Activated T-cell treated with anti-CD3 and anti-CD28 coated beads, Interleukin-2, amount 50 U/mL, for 24 hours (primary cell): ENCODE data around the gene PVR.
"Not testable (repeated sequence)": the region's sequence is repeated elsewhere in the genome, so short reads cannot be mapped to it uniquely, and the experiment has no call there.

Source experiments
- DNase-seq: peaks from one replicate; pipeline ENCODE4 v3.0.0-alpha.2; 2020
- H3K27ac Mint-ChIP-seq: 2 replicates; pipeline ENCODE4 v1.8.0; 2020; ENCODE audit warnings: mild to moderate bottlenecking, mixed read lengths
- H3K27me3 Mint-ChIP-seq: 2 replicates; pipeline ENCODE4 v1.8.0; 2020; ENCODE audit warnings: mixed read lengths
- H3K36me3 Mint-ChIP-seq: 2 replicates; pipeline ENCODE4 v1.8.0; 2020; ENCODE audit warnings: low read depth, mixed read lengths
- H3K4me1 Mint-ChIP-seq: 2 replicates; pipeline ENCODE4 v1.8.0; 2020; ENCODE audit warnings: low read depth, mixed read lengths
- H3K4me3 Mint-ChIP-seq: 2 replicates; pipeline ENCODE4 v1.8.0; 2020; ENCODE audit warnings: mild to moderate bottlenecking, moderate library complexity, mixed read lengths
- H3K9me3 Mint-ChIP-seq: 2 replicates; pipeline ENCODE4 v1.8.0; 2020; ENCODE audit warnings: mixed read lengths

Gene PVR

DNA sequence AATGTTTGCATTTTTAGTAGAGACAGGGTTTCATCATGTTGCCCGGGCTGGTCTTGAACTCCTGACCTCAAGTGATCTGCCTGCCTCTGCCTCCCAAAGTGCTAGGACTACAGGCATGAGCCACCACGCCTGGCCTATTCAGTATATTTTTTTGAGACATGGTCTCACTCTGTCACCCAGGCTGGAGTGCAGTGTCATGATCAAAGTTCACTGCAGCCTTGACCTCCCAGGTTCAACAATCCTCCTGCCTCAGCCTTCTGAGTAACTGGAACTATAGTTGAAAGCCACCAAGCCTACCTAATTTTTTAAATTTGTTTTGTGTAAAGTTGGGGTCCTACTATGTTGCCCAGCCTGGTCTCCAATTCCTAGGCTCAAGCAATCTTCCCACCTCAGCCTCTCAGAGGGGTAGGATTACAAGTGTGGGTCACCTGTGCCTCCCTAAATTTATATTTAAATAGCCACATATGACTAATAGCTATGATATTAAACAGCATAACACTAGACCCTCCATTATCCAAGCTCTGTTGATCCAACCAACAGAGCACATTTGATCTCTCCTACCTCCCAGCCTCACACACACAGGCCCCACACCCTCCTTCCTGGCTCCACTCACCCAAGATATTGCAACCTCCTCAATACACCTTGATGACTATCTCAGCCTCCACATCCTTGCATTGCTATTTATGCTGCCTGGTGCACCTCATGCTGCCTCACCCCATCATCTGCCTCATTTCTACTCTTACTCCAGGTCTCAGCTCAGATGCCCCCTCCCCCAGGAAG, 25.5 kb downstream of the PVR start:
- Mint-ChIP-seq H3K4me1 (no peaks in the 10 kb centered on the region), H3K36me3 (no peaks in the 10 kb centered on the region)
- no peak for DNase-seq

GRCh38 chr19:44670027-44670426, 26.3 kb downstream of the PVR start:
- not testable (repeated sequence) for H3K9me3 Mint-ChIP-seq, H3K4me1 Mint-ChIP-seq, H3K27me3 Mint-ChIP-seq, DNase-seq, H3K36me3 Mint-ChIP-seq, H3K4me3 Mint-ChIP-seq, H3K27ac Mint-ChIP-seq

More for the DNA sequence above, 25.5 kb downstream of the PVR start:
- Mint-ChIP-seq H3K9me3 (no peaks in the 10 kb centered on the region), H3K27me3 (peaks cover 3% of the 10 kb centered on the region), H3K4me3 (no peak overlapping the region), H3K27ac (no peak overlapping the region)

DNA sequence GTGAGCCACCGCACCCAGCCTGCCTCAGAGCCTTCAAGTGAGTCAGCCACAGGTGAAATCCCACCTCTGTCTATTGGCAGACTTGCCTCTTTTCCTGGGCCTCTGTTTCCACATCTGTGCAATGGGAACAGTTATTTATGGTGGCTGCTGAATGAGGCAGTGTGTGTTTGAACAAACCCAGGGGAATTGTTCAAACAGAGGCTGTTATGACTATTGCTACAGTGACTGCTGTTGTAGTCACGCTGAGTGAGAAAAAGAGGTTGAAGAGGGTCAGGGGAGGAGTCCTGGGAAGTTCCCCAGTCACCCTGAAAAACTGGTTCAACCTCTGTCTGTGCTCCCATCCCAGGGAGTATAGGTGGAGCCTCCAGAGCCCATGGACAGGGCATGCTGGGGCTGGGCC, 27.7 kb downstream of the PVR start, which contains the start of gene CEACAM19:
TSS of gene CEACAM19 (plus strand) at position 83 of the 400 bp plus-strand sequence. CDS start 450 bp downstream, outside the sequence.
- H3K4me3 Mint-ChIP-seq, result no peak within 1 kb of the TSS
- no peaks in the 10 kb centered on the region for H3K4me1 Mint-ChIP-seq
- peaks cover 3% of the 10 kb centered on the region for H3K27me3 Mint-ChIP-seq
- no peak within 1 kb of the TSS for H3K27ac Mint-ChIP-seq
- no peaks in the 10 kb centered on the region for H3K9me3 Mint-ChIP-seq
- no peak for DNase-seq
- H3K36me3 Mint-ChIP-seq, result no peaks in the 10 kb centered on the region

DNA sequence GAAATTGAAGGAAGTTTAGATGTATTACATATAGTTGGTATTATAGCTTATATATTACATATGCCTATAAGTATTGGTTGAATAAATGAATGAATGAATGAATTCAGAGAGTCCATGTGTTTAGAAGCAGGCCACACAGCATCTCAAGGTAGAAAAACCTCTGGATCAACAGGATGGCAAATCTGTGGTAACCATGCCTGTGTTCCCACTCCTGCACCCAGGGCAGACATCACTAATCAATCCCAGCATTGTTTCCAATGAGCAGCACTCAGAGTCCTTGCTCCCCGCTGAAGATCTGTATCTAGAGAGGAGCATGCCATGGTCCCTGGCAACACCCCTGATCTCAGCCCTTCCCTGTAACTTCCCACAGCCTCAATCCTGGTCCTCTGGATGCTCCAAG, 28.5 kb downstream of the PVR start:
- Mint-ChIP-seq H3K9me3 (no peaks in the 10 kb centered on the region), H3K4me1 (no peaks in the 10 kb centered on the region), H3K36me3 (no peaks in the 10 kb centered on the region), H3K27ac (no peak overlapping the region), H3K27me3 (peaks cover 3% of the 10 kb centered on the region), H3K4me3 (no peak overlapping the region)
- DNase-seq, result no peak

DNA sequence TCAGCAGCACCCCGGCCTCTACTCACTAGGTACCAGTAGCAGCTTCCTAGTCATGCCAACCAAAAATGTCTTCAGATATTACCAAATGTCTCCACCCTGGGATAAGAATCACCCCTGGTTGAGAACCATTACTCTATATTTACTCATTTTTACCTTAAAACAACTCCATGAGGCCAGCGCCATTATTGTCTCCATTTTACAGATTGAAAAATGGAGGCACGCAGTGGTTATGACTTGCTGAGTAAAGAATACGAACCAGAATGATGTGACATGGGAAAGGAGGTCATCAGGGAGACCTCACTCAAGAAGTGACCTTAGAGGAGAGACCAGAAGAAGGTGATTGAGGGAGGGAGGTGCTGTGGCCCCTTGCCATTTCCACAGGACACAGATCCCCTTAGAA, 29.8 kb downstream of the PVR start:
- no peak overlapping the region for H3K27ac Mint-ChIP-seq
- peaks cover 3% of the 10 kb centered on the region for H3K27me3 Mint-ChIP-seq
- H3K4me3 Mint-ChIP-seq, result no peak overlapping the region
- no peaks in the 10 kb centered on the region for H3K4me1 Mint-ChIP-seq
- no peaks in the 10 kb centered on the region for H3K36me3 Mint-ChIP-seq
- DNase-seq, result no peak
- H3K9me3 Mint-ChIP-seq, result no peaks in the 10 kb centered on the region

DNA sequence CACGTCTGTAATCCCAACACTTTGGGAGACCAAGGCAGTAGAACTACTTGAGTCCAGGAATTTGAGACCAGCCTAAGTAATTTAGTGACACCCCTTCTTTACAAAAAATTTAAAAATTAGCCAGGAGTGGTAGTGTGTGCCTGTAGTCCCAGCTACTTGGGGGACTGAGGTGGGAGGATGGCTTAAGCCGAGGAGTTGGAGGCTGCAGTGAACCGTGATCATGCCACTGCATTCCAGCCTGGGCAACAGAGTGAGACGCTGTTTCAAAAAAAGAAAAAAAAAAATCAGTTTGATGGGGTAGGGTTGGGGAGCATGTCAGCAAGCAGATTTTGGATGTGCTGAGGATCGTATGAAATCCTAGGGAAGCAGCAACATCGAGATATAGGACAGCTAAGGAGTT, 31.8 kb downstream of the PVR start:
- no peak for DNase-seq
- Mint-ChIP-seq H3K27ac (no peak overlapping the region), H3K4me3 (no peak overlapping the region), H3K27me3 (no peaks in the 10 kb centered on the region), H3K4me1 (no peaks in the 10 kb centered on the region), H3K9me3 (no peaks in the 10 kb centered on the region), H3K36me3 (no peaks in the 10 kb centered on the region)

GRCh38 chr19:44677019-44677811, 33.5 kb downstream of the PVR start:
- Mint-ChIP-seq H3K9me3 (no peaks in the 10 kb centered on the region), H3K27ac (no peak overlapping the region), H3K4me1 (no peaks in the 10 kb centered on the region), H3K4me3 (no peak overlapping the region), H3K27me3 (no peaks in the 10 kb centered on the region), H3K36me3 (no peaks in the 10 kb centered on the region)
- no peak for DNase-seq

DNA sequence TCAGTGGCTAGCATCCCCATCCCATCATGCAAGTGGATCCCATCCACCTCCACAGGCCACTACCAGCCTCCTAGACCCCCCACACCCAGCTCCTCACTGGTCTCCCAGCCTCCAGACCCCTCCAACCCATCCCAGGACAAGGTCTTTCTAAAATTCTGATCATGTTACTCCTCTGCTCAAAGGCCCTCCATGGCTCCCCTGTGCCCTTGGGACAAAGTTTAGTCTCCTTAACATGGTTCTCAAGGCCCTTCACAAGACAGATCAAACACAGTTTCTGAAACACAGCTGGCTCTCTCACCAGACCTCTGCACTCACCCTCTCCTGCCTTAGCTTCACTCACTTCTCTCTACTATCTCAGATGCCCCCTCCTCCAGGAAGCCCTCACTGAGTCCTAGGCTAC, 36.8 kb downstream of the PVR start:
- no peak overlapping the region for H3K4me3 Mint-ChIP-seq
- no peak for DNase-seq

GRCh38 chr19:44681992-44682790, 38.5 kb downstream of the PVR start:
- Mint-ChIP-seq H3K4me1 (peaks cover 8% of the 10 kb centered on the region), H3K27ac (no peak overlapping the region), H3K27me3 (peaks cover 15% of the 10 kb centered on the region), H3K36me3 (no peaks in the 10 kb centered on the region), H3K9me3 (no peaks in the 10 kb centered on the region), H3K4me3 (no peak overlapping the region)
- no peak for DNase-seq

More for the DNA sequence above, 36.8 kb downstream of the PVR start:
- H3K36me3 Mint-ChIP-seq, result no peaks in the 10 kb centered on the region
- H3K27ac Mint-ChIP-seq, result no peak overlapping the region
- peaks cover 6% of the 10 kb centered on the region for H3K4me1 Mint-ChIP-seq
- H3K27me3 Mint-ChIP-seq, result peaks cover 6% of the 10 kb centered on the region
- no peaks in the 10 kb centered on the region for H3K9me3 Mint-ChIP-seq

- Mint-ChIP-seq H3K27ac (no peak overlapping the region), H3K4me3 (no peak overlapping the region), H3K4me1 (peaks cover 8% of the 10 kb centered on the region)
Measured at GRCh38 chr19:44682807-44683206, 39.1 kb downstream of the PVR start.

DNA sequence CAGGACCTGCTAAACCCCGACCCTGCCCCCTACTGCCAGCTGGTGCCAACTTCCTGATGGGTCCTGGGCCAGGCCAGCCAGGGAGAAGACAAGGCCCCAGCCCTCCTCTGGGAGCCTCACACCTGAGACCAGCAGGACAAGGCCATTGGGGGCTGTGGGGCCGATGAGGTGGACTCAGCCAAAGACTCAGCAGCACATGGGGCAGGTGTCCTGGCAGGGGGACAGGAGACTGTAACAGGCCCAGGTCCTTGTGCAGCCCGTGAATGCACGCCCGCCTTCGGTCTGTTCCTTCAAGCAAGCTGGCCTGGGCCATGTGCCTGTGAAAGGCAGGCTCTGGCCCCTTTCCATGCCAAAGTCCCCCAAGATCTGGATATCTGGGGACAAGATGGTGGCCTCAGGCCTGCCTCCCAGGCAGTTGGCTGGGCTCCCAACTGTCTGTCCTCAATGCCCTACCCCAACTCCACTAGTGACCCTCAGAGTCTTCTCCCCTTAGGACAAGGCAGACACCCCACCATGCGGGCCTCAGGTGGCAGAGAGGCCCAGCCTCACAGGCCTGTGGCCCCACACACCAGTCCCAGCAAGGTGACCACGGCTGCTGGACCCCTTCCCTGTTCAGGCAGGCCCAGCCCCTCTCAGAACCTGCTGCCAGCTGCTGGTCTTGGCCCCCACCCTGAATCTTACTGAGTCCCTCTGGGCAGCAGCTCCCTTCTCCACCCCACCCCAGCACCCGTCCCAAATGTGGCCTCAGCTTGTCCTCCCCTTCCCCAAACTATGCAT, 39.9 kb downstream of the PVR start:
- Mint-ChIP-seq H3K27ac (no peak overlapping the region), H3K9me3 (no peaks in the 10 kb centered on the region), H3K36me3 (no peaks in the 10 kb centered on the region), H3K27me3 (peaks cover 21% of the 10 kb centered on the region), H3K4me1 (peaks cover 8% of the 10 kb centered on the region), H3K4me3 (no peak overlapping the region)
- DNase-seq, result no peak

More at GRCh38 chr19:44682807-44683206, 39.1 kb downstream of the PVR start:
- Mint-ChIP-seq H3K36me3 (no peaks in the 10 kb centered on the region), H3K9me3 (no peaks in the 10 kb centered on the region), H3K27me3 (peaks cover 19% of the 10 kb centered on the region)
- DNase-seq, result no peak

DNA sequence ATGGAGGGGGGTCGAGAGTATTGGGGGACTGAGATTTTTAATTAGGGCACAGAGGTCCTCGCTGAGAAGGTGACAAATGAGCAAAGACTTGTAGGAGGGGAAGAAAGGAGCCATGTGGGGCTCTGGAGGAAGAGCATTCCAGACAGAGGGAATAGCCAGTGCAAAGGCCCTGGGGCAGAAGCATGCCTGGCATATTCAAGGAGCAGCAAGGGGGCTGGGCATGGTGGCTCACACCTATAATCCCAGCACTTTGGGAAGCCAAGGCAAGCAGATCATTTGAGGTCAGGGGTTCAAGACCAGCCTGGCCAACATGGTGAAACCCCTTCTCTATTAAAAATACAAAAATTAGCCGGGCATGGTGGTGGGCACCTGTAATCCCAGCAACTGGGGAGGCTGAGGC, 40.7 kb downstream of the PVR start:
- not testable (repeated sequence) for H3K27ac Mint-ChIP-seq
- H3K27me3 Mint-ChIP-seq, result peaks cover 24% of the 10 kb centered on the region

GRCh38 chr19:44684892-44685863, 41.5 kb downstream of the PVR start:
- peaks cover 24% of the 10 kb centered on the region for H3K27me3 Mint-ChIP-seq
- DNase-seq, result no peak
- no peaks in the 10 kb centered on the region for H3K9me3 Mint-ChIP-seq
- peaks cover 20% of the 10 kb centered on the region for H3K4me1 Mint-ChIP-seq
- H3K27ac Mint-ChIP-seq, result no peak overlapping the region
- H3K4me3 Mint-ChIP-seq, result no peak overlapping the region
- H3K36me3 Mint-ChIP-seq, result no peaks in the 10 kb centered on the region

More for the DNA sequence above, 40.7 kb downstream of the PVR start:
- H3K4me1 Mint-ChIP-seq, result peaks cover 13% of the 10 kb centered on the region
- not testable (repeated sequence) for H3K4me3 Mint-ChIP-seq, H3K9me3 Mint-ChIP-seq, H3K36me3 Mint-ChIP-seq, DNase-seq
